Endodermal cell (in vitro differentiated cells): ENCODE data around the gene KRTAP4-4. TPM values are rescaled to one million over a fixed set of nuclear protein-coding genes. Genes with fewer than 3 reads are reported as not detected.

Experiments used
- DNase-seq: peaks from one replicate; pipeline ENCODE4 v3.0.0-alpha.2; 2017
- H3K27ac ChIP-seq: 2 replicates; pipeline ENCODE4 v1.5.1; 2013; ENCODE audit warnings: mild to moderate bottlenecking, low read depth, low read length, moderate library complexity
- H3K27me3 ChIP-seq: 2 replicates; pipeline ENCODE4 v1.6.1; 2013; ENCODE audit warnings: mild to moderate bottlenecking, low read length, moderate library complexity; ENCODE audit not compliant: insufficient read depth, control insufficient read depth, poor library complexity, severe bottlenecking
- H3K36me3 ChIP-seq: 2 replicates; pipeline ENCODE4 v1.7.0; 2013; ENCODE audit warnings: mild to moderate bottlenecking, low read length, moderate library complexity; ENCODE audit not compliant: control insufficient read depth, insufficient read depth
- H3K4me1 ChIP-seq: one replicate; pipeline ENCODE4 v1.7.0; 2013; ENCODE audit warnings: low read length; ENCODE audit not compliant: control insufficient read depth, insufficient read depth
- H3K4me3 ChIP-seq: 2 replicates; pipeline ENCODE4 v1.5.1; 2013; ENCODE audit warnings: mild to moderate bottlenecking, low read length, moderate library complexity
- H3K9ac ChIP-seq: 2 replicates; pipeline ENCODE4 v1.6.1; 2013; ENCODE audit warnings: mild to moderate bottlenecking, low read length, moderate library complexity; ENCODE audit not compliant: poor library complexity, severe bottlenecking; ENCODE audit errors: extremely low read depth
- H3K9me3 ChIP-seq: 2 replicates; pipeline ENCODE4 v1.6.1; 2013; ENCODE audit warnings: mild to moderate bottlenecking, low read length, moderate library complexity; ENCODE audit not compliant: control insufficient read depth
- H3K27ac Mint-ChIP-seq: 2 replicates; pipeline ENCODE4 v1.8.0; 2020; ENCODE audit warnings: mixed read lengths
- H3K27me3 Mint-ChIP-seq: 2 replicates; pipeline ENCODE4 v1.8.0; 2021; ENCODE audit warnings: mild to moderate bottlenecking, mixed read lengths; ENCODE audit not compliant: insufficient read depth
- H3K36me3 Mint-ChIP-seq: 2 replicates; pipeline ENCODE4 v1.8.0; 2020; ENCODE audit warnings: low read depth, mixed read lengths
- H3K4me1 Mint-ChIP-seq: 2 replicates; pipeline ENCODE4 v1.8.0; 2020; ENCODE audit warnings: mixed read lengths
- H3K4me3 Mint-ChIP-seq: 2 replicates; pipeline ENCODE4 v1.8.0; 2020; ENCODE audit warnings: mild to moderate bottlenecking, moderate library complexity, mixed read lengths
- H3K9me3 Mint-ChIP-seq: 2 replicates; pipeline ENCODE4 v1.8.0; 2020; ENCODE audit warnings: mild to moderate bottlenecking, mixed read lengths
- CTCF ChIP-seq: fragments of 200-600 bp; sonication (generic); conservative IDR thresholded peaks from 2 replicates; pipeline ENCODE4 v1.5.0; 2021; ENCODE audit warnings: antibody characterized with exemption, mild to moderate bottlenecking
- WGBS, 2 experiments: methylation state at CpG; one replicate each; pipeline versions ENCODE4 v1.1.5 to v1.1.7; 2013; ENCODE audit warnings: missing lambda C conversion rate in 2 of 2, mixed read lengths in 1 of 2; ENCODE audit not compliant: insufficient coverage in 1 of 2, insufficient read length in 1 of 2; 5-methylcytosine and 5-hydroxymethylcytosine counted together
- long read RNA-seq, 4 experiments: library from polyadenylated mRNA in 2 of 4; library from RNA in 1 of 4; library from capped mRNA in 1 of 4; stranded (forward) in 3 of 4; unstranded in 1 of 4; transcript quantifications; one replicate each; pipeline ENCODE4 v2.0.0, GENCODE V29; 2020 to 2021; ENCODE audit warnings: inconsistent platforms in 1 of 4
- polyA plus RNA-seq, 2 experiments: library from polyadenylated mRNA; stranded (reverse); fragments of 50-300 nt; gene quantifications; one replicate each; pipeline ENCODE4 v1.2.3, GENCODE V29; 2013
- total RNA-seq, 2 donors: library from RNA; stranded (reverse); fragmentation: NEBNext Ultra II Directional in 1 of 2; extraction: Animal tissue kit (Norgen Biotek cat#: 25700) in 1 of 2; gene quantifications; 2 replicates in 1 of 2; 3 replicates in 1 of 2; pipeline ENCODE4 v1.2.1, GENCODE V29; 2021

The KRTAP4-4 gene
- not detected for total RNA-seq
- not detected for polyA plus RNA-seq (2013, experiment 1 of 2)
- polyA plus RNA-seq (2013, experiment 2 of 2) = not detected
- long read RNA-seq, experiment 1 = 0 reads
- long read RNA-seq, experiment 2 = 0 reads
- long read RNA-seq, experiment 3 = 0 reads
- long read RNA-seq, experiment 4 = 0 reads

- Mint-ChIP-seq H3K9me3 (no peaks in the 10 kb centered on the region), H3K27me3 (peaks cover 2% of the 10 kb centered on the region), H3K4me1 (peaks cover 4% of the 10 kb centered on the region), H3K4me3 (no peak within 1 kb of the TSS), H3K27ac (no peak within 1 kb of the TSS), H3K36me3 (no peaks in the 10 kb centered on the region)
- no peaks in the 10 kb centered on the region for H3K36me3 ChIP-seq
- H3K4me3 ChIP-seq = no peak within 1 kb of the TSS
- no peak for TF ChIP-seq CTCF
- H3K4me1 ChIP-seq = no peaks in the 10 kb centered on the region
- no peak within 1 kb of the TSS for H3K9ac ChIP-seq
- no peak within 1 kb of the TSS for H3K27ac ChIP-seq
- H3K9me3 ChIP-seq = no peaks in the 10 kb centered on the region
- DNase-seq = no peak
- 75 to 94% methylated on average over 1 of the region's 1 CpG for WGBS, 2 experiments
- H3K27me3 ChIP-seq = no peaks in the 10 kb centered on the region
Measured at GRCh38 chr17:41160648-41161047, at the start of gene KRTAP4-4. Gene KRTAP4-4 (minus strand): TSS chr17:41160748. CDS start chr17:41160691, 57 bp downstream.

DNA sequence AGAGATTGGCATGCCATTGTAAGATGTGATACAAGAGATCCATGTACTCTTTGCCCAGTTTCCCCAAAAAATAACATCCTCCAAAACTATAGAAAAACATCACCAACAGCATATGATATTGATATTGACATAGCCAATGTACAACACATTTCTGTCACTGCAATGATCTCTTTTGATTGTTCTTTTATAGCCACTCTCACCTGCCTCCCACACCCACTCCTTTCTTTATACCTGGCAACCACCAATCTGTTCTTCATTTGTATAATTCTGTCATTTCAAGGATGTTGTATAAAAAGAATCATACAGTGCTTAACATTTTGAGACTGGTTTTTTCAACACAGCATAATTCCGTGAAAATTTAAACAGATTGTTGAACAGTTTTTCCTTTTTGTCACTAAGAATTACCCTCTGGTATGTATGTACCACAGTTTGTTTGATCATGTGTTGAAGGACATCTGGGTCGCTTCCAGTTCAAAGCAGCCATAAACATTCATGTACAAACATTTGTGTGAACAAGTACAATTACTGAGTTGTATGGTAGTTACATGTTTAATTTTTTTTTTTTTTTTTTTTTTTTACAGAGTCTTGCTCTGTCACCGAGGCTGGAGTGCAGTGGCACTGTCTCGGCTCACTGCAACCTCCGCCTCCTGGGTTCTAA, 39.0 kb upstream of the KRTAP4-4 start:
- 74 to 94% methylated on average over 3 to 5 of the region's 5 CpGs for WGBS, 2 experiments
- Mint-ChIP-seq H3K9me3 (peaks cover 11% of the 10 kb centered on the region), H3K4me1 (no peaks in the 10 kb centered on the region), H3K27ac (no peak overlapping the region), H3K27me3 (peaks cover 7% of the 10 kb centered on the region), H3K36me3 (no peaks in the 10 kb centered on the region), H3K4me3 (no peak overlapping the region)
- H3K9me3 ChIP-seq = no peaks in the 10 kb centered on the region
- H3K4me3 ChIP-seq = no peak overlapping the region
- no peaks in the 10 kb centered on the region for H3K36me3 ChIP-seq
- TF ChIP-seq CTCF = no peak
- no peaks in the 10 kb centered on the region for H3K27me3 ChIP-seq
- no peak overlapping the region for H3K27ac ChIP-seq
- H3K9ac ChIP-seq = no peak overlapping the region
- DNase-seq = no peak
- no peaks in the 10 kb centered on the region for H3K4me1 ChIP-seq

GRCh38 chr17:41196068-41196467, 35.5 kb upstream of the KRTAP4-4 start:
- Histone ChIP-seq H3K27me3 (no peaks in the 10 kb centered on the region), H3K9me3 (no peaks in the 10 kb centered on the region), H3K4me3 (no peak overlapping the region), H3K9ac (no peak overlapping the region), H3K4me1 (no peaks in the 10 kb centered on the region), H3K36me3 (no peaks in the 10 kb centered on the region), H3K27ac (no peak overlapping the region)
- peaks cover 20% of the 10 kb centered on the region for H3K9me3 Mint-ChIP-seq
- no peak overlapping the region for H3K27ac Mint-ChIP-seq
- no peak for DNase-seq
- no peaks in the 10 kb centered on the region for H3K4me1 Mint-ChIP-seq
- no peaks in the 10 kb centered on the region for H3K36me3 Mint-ChIP-seq
- H3K27me3 Mint-ChIP-seq = peaks cover 12% of the 10 kb centered on the region
- no peak for TF ChIP-seq CTCF
- WGBS, 2 experiments = 81% methylated on average over 1 of the region's 1 CpG; no CpG with 5 or more reads in 1 of the 2 experiments
- H3K4me3 Mint-ChIP-seq = no peak overlapping the region
